GM19397 (cell line): Measurements from ENCODE around the gene CDC42EP5.
A peak's percentile ranks its signal among the peaks of the same experiment; 100 is the strongest.

Source experiments
- ATAC-seq: cut with Tn5 transposase; IDR thresholded peaks from one replicate; pipeline ENCODE4 v1.9.1; 2021; ENCODE audit warnings: mild to moderate bottlenecking, moderate library complexity; ENCODE audit not compliant: unreplicated experiment

CDC42EP5 gene

DNA sequence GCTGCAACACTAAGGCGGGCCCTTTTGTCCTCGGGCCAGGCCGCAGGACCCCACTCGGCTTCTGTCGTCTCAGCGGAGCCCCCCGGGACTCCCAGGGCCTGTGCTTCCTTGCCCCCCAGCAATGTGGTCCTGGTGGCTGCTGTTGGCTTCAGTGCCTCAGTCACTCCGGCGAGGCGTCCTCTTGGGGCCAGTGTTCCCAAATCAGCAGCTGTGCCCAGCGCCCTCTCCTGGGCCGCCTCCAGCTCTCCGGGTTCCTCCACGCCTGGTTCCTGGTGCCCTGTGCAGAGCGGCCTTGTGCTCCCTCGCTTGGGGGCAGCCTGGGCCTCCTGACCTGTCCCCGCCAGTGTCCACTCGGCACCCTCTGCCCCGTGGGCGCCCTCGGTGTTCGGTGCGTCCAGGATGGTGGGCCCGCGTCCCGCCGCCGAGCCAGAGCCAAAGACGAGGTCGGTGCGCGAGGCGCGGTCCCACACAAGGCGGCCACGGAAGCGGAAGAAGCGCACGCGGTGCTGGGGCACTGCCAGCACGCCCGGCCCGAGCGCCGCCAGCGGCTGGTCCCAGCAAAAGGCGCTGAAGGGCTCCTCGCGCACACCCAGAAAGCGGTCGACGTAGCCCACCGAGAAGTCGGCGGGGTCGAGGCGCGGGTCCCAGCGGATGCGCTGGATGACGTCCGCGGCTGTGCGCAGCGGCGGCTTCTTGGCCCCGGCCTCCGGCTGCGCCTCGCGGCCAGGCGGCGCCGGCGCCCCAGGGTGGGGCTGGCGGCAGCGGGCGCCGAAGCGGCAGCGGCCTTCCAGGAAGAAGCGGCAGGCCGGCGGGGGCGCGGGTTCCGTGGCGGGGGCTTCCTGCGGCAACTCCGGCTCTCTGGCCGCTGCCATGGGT lies 10.2 kb downstream of the CDC42EP5 start:
- ATAC-seq, result peak; percentile 17

DNA sequence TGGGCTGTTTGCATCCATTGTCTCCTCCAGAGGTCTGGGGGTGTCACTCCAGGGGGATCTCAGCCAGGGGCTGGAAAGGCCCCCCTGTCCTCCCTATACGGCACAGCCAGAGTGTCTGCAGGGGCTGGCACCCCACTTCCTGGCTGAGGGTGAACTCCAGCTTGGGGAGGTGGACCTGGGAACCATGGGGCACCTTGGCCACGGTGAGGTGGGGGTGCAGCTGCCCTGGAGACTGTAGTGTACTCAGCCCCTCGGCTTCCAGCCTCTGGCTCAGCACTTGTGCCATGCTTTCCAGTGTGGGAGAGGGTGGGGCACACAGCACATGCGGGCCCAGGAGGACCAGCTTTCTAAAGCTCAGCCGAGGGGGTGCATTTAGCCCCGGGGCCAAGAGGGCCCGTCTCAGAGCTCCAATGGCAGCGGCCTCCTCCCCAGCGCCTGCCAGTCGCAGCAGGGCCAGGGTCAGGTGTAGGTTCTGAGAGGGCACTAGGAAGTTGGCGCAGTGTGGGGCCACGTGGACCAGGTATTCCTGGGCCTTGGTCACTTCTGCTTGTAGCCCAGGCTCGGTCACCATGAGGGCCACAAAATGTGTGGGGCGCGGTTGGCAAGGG lies 10.9 kb downstream of the CDC42EP5 start:
- no peak for ATAC-seq

DNA sequence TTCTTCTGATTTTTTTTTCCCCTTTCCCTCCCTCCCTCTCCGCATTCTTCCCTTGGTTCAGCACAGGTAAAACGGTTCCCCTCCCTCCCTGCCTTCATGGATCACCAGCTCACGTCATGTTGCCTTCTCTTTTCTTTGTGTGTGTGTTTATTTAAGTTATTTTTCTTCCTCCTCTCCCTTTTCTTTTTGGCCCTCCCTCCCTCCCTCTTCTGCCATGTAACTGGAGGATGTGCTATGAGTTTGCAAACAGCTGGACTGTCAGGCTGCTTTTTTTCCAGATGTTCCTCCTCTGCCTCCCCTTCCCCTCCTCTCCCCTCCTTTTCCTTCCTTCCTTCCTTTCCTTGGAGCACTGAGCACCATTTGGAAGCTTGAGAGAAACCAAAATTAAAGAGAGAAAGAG lies 11.5 kb downstream of the CDC42EP5 start:
- no peak for ATAC-seq

DNA sequence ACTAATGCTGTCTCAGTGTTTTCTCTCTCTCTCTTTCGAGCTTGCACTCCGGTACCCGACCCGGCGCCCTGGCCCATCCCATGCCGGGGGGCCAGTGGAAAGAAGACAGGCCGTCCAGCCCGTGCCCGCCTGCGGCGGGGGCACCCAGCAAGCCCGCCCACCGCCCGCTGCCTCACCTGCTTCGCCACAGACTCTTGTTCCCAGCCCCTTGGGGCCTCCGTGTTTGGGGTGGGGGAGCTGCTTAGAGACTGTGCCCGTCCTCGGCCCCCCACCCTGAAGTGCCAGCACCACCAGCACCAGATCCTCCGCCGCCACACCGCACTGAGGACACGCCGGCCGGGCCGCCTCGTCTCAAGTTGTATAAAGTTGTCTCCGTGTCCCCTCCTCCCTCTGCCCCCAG lies 11.9 kb downstream of the CDC42EP5 start:
- ATAC-seq, result no peak

DNA sequence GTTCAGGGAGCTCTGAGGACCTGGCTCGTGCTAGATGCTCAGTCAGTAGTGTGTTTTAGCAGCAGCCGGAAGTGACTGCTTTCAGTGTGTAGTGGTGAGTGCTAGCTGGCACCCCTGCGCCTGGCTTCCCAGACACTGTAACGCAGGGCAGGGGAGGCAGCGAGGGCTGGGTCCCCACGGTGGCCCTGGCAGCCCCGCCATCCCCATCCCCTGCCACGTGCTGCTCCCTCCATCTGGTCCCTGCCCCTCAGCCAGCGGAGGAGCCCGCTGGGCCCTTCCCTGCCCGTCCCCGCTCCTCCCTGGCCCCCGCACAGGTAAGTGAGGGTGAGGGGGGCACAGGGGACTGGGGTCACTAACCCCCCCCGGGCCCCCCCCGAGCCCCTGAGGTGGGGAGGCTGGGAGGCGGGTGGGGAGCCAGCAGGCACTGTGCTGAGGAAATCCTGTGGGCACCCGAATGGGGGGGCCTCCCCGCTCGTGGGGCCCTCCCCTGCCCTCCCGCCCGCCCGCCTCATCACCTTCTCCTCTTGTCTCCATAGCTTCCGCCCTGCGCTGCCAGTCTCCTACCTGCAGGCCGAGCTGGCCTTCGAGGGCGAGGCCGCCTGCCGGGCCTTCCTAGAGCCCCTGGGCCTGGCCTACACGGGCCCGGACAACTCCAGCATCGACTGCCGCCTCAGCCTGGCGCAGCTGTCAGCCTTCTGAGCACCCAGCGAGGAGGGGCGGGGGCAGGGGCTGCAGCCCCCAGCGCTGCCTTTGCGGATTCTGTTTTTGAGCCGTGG lies 12.7 kb downstream of the CDC42EP5 start:
- ATAC-seq, result no peak

DNA sequence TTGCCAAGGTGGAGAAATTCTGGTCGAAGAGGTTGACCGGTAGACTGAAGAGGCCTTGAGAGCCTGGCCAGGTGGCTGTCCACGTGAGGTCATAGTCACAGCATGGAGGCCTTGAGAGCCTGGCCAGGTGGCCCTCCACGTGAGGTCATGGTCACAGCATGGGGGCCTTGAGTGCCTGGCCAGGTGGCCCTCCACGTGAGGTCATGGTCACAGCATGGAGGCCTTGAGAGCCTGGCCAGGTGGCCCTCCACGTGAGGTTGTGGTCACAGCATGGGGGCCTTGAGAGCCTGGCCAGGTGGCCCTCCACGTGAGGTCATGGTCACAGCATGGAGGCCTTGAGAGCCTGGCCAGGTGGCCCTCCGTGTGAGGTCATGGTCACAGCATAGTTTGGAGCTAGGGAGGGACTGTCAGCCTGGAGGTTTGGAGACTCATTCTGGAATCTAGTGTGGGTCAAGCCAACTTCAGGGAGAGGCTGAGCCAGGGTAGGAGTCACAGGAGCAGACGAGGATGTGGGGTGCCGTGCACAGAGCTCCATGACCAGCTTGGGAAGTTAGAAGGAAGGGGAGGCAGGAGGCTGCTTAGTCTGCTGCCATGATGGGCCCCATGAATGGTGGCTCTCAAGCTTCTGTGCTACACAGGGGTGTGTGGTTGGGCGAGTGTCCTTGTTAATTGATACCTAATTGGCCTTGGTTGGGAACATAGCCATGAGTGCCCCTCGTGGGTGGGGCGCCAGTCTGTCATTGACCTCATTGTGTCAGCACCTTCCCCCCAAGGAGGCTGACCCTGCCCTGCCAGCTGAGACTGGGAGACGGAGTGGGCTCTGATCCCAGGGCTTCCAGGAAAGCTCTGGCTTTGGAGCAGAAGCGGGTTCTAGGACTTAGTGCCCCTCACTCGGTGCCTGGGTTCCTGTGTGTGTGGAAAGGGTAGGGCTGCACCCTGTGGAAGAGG lies 13.5 kb downstream of the CDC42EP5 start:
- ATAC-seq, result no peak

DNA sequence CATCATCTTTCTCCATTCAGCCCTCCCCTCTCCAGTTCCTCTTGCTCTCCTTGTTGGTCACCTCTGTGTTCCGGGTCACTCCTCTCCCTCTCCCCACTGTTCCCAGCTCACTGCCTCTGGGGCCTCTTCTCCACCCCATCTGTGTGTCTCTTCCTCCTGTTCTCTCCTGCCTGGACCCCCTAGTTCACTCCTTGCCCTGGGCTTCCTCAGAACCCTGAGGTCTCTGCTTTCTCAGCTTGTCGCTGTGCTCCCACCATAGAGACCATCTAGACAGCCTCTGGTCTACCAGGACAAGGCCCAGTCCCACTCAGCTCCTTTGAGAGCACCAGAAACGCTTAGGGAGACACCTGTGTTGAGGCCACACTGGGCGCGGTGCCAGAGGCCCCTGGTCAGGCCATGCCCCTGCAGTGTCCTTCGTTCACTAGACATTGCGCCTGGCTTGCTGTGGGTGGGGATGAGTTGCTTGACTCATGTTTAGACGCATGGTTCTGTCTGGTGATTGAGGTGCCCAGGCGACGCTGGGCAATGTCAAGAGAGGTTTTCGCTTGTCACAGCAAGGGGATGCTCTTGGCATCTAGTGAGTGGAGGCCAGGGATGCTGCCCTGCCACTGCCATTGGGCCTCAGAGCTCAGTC lies 14.3 kb downstream of the CDC42EP5 start:
- ATAC-seq, result no peak

DNA sequence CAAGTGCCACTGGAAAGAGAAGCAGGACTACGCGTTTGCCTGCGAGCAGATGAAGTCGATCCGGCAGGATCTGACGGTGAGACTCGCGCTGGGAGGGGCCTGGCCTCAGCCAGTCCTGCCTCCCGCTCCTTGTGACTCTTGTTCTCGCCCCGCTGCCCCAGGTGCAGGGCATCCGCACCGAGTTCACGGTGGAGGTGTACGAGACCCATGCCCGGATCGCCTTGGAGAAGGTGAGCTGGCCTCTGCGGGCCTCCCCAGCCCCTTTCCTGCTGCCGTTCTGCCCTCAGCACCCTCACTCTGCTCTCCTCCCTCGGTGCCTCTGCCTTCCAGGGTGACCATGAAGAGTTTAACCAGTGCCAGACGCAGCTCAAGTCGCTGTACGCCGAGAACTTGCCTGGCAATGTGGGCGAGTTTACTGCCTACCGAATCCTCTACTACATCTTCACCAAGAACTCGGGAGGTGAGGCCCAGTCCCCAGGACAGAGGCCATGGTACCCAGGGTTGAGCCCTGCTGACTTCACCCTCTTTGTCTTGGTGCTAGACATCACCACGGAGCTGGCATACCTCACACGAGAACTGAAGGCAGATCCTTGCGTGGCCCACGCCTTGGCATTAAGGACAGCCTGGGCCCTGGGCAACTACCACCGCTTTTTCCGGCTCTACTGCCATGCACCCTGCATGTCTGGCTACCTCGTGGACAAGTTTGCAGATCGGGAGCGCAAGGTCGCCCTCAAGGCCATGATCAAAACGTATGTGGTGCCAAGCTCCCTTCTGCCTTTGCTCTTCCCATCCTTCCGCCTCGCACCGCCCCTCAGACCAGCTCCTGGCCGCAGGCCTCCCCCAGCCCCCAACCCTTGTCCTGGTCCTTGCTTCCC lies 15.1 kb downstream of the CDC42EP5 start:
- no peak for ATAC-seq

DNA sequence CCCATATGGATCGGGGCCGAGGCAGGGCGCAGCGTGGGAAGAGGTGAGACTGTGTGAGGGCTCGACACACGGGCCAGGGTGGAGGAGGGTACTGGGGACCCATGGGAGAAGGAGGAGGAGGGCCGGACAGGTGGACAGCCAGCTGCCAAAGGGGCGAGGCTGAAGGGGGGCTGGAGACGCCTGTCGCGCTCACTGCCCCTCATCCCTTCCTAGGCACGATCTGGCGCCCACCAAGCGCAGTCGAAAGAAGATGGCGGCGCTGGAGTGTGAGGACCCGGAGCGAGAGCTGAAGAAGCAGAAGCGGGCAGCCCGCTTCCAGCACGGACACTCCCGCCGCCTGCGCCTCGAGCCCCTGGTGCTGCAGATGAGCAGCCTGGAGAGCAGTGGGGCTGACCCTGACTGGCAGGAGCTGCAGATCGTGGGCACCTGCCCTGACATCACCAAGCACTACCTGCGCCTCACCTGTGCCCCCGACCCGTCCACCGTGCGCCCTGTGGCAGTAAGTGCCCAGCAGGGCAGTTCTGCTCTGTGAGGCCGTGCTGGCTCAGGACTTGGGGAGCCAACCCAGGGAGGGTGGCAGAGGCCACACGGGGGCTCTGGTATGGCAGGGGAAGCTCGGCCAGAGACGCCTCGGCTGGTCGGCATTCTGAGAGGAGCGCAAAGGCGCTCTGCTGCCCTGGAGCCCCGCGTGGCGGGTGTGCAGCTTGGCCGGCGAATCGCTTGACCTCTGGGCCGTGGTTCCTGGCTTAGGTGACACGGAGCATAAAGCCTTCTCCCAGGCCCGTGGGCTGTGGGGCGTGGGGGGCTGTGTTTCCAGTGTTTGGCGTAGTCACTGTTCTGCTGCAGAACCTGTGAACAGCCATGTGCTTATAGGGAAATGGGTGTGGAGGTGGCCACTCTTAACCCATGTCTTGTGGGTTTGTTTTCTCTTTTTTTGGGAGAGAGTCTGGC lies 16.4 kb downstream of the CDC42EP5 start:
- no peak for ATAC-seq

DNA sequence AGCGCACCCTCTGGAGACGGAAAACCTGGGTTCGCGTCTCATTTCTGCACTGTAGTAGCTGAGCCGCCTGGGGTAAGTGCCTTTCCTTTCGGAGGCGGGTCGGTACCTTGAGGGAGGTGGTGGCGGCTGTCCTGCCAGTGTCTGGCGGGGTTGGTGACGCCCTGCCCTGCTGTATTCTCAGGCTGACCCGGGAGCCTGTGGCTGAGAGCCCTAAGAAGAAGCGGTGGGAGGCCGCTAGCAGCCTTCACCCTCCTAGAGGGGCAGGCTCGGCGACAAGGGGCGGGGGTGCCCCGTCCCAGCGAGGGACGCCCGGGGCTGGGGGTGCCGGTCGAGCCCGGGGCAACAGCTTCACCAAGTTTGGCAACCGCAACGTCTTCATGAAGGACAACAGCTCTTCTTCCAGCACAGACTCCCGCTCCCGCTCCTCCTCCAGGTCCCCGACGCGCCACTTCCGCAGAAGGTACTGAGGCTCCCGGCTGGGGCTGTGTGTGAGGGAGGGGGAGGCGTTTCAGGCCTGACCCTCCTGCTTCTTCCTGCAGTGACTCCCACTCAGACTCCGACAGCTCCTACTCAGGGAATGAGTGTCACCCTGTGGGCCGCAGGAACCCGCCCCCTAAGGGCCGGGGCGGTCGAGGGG lies 17.2 kb downstream of the CDC42EP5 start:
- no peak for ATAC-seq

DNA sequence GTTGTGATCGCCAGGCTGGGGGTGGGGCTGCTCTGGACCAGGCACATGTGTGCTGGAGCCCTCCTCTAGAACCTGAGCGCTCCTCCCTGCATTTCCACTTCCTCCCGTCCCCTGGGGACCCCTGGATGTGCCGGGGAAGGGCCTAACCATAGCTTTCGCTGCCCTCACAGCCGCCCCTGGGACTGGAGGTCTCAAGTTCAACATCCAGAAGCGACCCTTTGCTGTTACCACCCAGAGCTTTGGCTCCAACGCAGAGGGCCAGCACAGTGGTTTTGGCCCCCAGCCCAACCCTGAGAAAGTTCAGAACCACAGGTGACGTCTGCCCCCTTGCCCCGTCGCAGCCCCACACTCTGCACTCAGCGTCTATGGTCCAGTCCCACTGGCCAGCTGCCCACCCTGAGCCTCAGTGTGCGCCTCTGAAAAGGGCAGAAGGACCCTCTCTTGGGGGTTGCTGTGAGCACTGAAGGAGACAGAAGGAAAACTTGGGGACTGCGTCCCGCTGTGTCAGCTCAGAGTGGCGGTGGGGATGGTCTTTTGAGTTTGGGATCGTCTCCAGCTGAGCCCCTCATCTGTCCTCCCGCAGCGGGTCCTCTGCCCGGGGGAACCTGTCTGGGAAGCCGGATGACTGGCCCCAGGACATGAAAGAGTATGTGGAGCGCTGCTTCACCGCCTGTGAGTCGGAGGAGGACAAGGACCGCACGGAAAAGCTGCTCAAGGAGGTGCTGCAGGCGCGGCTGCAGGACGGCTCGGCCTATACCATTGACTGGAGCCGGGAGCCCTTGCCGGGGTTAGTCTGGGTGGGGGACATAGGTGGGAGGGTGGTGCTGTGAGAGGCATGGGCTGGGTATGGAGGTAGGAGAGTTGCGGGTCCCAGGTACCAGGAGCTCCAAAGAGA lies 18.1 kb downstream of the CDC42EP5 start:
- no peak for ATAC-seq

DNA sequence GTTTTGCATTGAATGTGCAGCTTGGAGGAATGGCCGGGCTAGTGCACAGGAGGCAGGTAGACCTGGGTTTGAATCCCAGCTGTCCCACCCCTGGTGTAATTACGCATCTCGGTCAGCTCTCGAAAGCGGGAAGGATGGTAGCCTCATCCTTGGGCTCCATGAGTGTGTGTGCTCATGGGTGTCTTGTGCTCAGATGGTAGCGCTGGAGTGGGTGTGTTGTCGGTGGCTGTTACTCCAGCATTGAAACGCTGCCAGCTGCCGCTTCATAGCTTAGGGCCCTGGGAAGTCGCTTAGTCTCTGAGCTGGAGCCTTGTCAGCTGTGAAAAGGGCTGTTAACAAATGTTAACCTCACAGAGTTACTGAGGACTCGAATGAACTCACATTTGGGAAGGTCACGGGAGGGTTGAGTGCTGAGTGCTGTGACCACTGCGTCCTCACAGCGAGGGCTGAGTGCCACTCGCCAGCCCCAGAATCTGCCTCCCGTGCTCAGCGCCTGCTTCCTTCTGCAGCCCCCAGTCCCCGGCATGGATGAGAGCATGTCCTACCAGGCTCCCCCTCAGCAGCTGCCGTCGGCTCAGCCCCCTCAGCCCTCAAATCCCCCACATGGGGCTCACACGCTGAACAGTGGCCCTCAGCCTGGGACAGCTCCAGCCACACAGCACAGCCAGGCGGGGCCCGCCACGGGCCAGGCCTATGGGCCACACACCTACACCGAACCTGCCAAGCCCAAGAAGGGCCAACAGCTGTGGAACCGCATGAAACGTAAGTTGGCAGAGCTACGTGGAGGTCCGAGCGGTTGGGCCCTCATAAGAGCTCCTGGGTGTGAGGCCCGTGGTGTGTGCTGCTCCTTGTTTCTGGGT lies 18.9 kb downstream of the CDC42EP5 start:
- no peak for ATAC-seq

DNA sequence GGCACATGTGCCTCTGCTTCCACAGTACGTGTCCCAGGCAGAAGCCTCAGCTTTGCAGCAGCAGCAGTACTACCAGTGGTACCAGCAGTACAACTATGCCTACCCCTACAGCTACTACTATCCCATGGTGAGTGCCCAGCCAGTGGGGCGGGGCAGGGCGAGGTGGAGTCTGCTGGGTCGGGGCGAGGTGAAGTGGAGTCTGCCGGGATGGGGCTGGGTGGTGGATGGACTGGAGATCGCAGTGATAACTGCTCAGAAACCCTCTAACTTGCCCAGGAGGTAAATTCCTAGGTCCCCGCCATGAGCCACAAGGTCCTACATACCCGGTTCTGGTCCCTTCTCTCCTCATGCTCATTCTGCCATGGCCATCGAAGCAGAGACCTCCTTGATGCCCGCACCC lies 20.5 kb downstream of the CDC42EP5 start:
- no peak for ATAC-seq

DNA sequence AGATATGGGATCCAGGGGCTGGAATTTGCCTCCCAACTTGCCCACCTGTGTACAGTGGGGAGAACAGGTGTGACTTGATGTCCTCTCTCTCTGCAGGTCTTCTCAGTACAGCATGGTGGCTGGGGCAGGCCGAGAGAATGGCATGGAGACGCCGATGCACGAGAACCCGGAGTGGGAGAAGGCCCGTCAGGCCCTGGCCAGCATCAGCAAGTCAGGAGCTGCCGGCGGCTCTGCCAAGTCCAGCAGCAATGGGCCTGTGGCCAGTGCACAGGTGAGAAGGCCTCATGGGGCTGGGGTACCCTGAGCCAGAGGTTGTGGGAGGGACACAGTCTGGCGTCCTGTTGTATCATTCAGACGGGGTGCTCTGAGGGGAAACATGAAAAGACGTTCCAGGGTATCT lies 21.1 kb downstream of the CDC42EP5 start:
- ATAC-seq, result no peak

DNA sequence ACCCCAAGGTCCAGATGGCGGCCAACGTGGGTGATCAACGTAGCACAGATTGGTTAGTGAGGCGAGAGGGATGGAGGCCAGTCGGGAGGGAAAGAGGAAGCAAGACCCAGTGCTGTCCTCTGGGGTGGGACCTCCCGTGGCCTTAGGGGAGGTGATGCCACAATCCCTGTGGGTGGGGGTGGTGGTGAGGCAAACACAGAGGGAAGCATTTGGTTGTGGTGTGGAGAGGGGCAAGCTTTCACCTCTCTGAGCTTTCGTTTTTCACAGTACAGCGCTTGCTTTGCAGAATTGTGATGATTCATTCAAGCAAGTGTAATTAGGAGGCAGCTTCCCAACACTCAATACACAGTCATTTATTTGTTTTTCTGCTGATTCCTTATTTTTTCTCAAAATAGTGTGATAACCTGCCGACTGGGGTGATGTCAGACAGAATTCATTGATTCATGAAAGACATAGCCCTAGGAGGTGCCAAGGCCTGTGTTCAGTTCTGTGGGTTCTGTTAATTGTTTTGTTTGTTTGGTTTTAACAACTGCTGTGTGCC lies 21.7 kb downstream of the CDC42EP5 start:
- ATAC-seq, result no peak
